B cell (primary cell): Measurements from ENCODE around the gene SIRT3. TPM values are rescaled to one million over a fixed set of nuclear protein-coding genes. Genes with fewer than 3 reads are reported as not detected.

Source experiments
- ATAC-seq: fragments of 200-7000 bp; cut with Tn5 transposase; one replicate; pipeline ENCODE4 v1.10.0; 2021; ENCODE audit warnings: low read depth, mild to moderate bottlenecking, moderate number of reproducible peaks, moderate library complexity
- CTCF ChIA-PET: fragments of 350-600 bp; sonication (Branson Sonifier 250); formaldehyde crosslinking; loops from one replicate; lab custom pipeline; 2021; ENCODE audit warnings: antibody characterized with exemption, inconsistent platforms; lab: Charles Lee
- POLR2A ChIA-PET: fragments of 350-600 bp; sonication (Branson Sonifier 250); formaldehyde crosslinking; loops from one replicate; lab custom pipeline; 2021; ENCODE audit warnings: antibody characterized with exemption; lab: Charles Lee
- DNase-seq: peaks from one replicate; pipeline ENCODE4 v3.0.0; 2013
- H2AFZ ChIP-seq: 2 replicates; pipeline ENCODE4 v1.6.1; 2012; ENCODE audit warnings: mild to moderate bottlenecking, low read depth, low read length; ENCODE audit not compliant: insufficient read depth, poor library complexity, severe bottlenecking
- H3K27ac ChIP-seq, 2 donors: 1 replicate in 1 of 2; 2 replicates in 1 of 2; pipeline ENCODE4 v1.5.1; 2012 to 2013; ENCODE audit warnings: low read length in 2 of 2, mild to moderate bottlenecking in 2 of 2, moderate library complexity in 1 of 2
- H3K27me3 ChIP-seq, 4 experiments: fragments of 200-600 bp in 1 of 4; sonication (generic) in 1 of 4; replicated peaks in 1 of 4; 1 replicate in 2 of 4; 2 replicates in 2 of 4; pipeline versions ENCODE4 v1.6.1 to v1.7.0; 2013 to 2016; ENCODE audit warnings: low read length in 3 of 4, mild to moderate bottlenecking in 2 of 4, mixed read lengths in 1 of 4, moderate library complexity in 1 of 4; ENCODE audit not compliant: insufficient read depth in 4 of 4, control insufficient read depth in 3 of 4; ENCODE audit errors: control extremely low read depth in 1 of 4
- H3K36me3 ChIP-seq, 2 experiments: replicated peaks in 1 of 2; 1 replicate in 1 of 2; 2 replicates in 1 of 2; pipeline versions ENCODE4 v1.6.1 to v1.7.1; 2013; ENCODE audit warnings: low read length in 1 of 2; ENCODE audit not compliant: insufficient read depth in 2 of 2, control insufficient read depth in 1 of 2; ENCODE audit errors: control extremely low read depth in 1 of 2, extremely low read depth in 1 of 2
- H3K4me1 ChIP-seq, 2 donors: fragments of 200-600 bp in 1 of 2; sonication (generic) in 1 of 2; 1 replicate in 1 of 2; 2 replicates in 1 of 2; pipeline versions ENCODE4 v1.5.1 to v1.6.1; 2013 to 2017; ENCODE audit warnings: low read length in 2 of 2; ENCODE audit not compliant: control insufficient read depth in 2 of 2, insufficient read depth in 2 of 2
- H3K4me2 ChIP-seq: replicated peaks from 2 replicates; pipeline ENCODE3; 2012; ENCODE audit warnings: mild to moderate bottlenecking, low read depth, low read length; ENCODE audit not compliant: poor library complexity, severe bottlenecking
- H3K4me3 ChIP-seq, 5 experiments: fragments of 200-600 bp in 1 of 5; sonication (generic) in 1 of 5; 1 replicate in 3 of 5; 2 replicates in 2 of 5; pipeline versions ENCODE4 v1.5.1 to v1.7.0; 2011 to 2016; ENCODE audit warnings: low read length in 4 of 5, mild to moderate bottlenecking in 4 of 5, low read depth in 2 of 5, control low read depth in 1 of 5, moderate library complexity in 1 of 5; ENCODE audit not compliant: insufficient read depth in 1 of 5; ENCODE audit errors: control extremely low read depth in 1 of 5, extremely low read depth in 1 of 5
- H3K79me2 ChIP-seq: fragments of 200-600 bp; sonication (generic); one replicate; pipeline ENCODE4 v1.6.0; 2016; ENCODE audit warnings: low read length; ENCODE audit not compliant: control insufficient read depth, insufficient read depth
- H3K9ac ChIP-seq: fragments of 200-600 bp; sonication (generic); 2 replicates; pipeline ENCODE4 v1.6.1; 2017; ENCODE audit warnings: mild to moderate bottlenecking, low read length, moderate library complexity
- H3K9me3 ChIP-seq, 3 donors: one replicate each; pipeline versions ENCODE4 v1.6.1 to v1.7.1; 2013; ENCODE audit warnings: low read length in 2 of 3; ENCODE audit not compliant: control insufficient read depth in 2 of 3, insufficient read depth in 1 of 3; ENCODE audit errors: control extremely low read depth in 1 of 3
- H4K20me1 ChIP-seq: 2 replicates; pipeline ENCODE4 v1.6.0; 2012; ENCODE audit warnings: mild to moderate bottlenecking, low read length; ENCODE audit not compliant: insufficient read depth, control insufficient read depth, poor library complexity, severe bottlenecking
- H3K27ac Mint-ChIP-seq: one replicate; pipeline ENCODE4 v1.8.0; 2021; ENCODE audit warnings: mixed read lengths
- H3K27me3 Mint-ChIP-seq: one replicate; pipeline ENCODE4 v1.8.0; 2021; ENCODE audit warnings: mixed read lengths
- H3K4me1 Mint-ChIP-seq: one replicate; pipeline ENCODE4 v1.8.0; 2021; ENCODE audit warnings: mixed read lengths
- H3K4me3 Mint-ChIP-seq: one replicate; pipeline ENCODE4 v1.8.0; 2021; ENCODE audit warnings: mixed read lengths
- H3K9me3 Mint-ChIP-seq: one replicate; pipeline ENCODE4 v1.8.0; 2022; ENCODE audit warnings: mixed read lengths; ENCODE audit not compliant: insufficient read depth
- CTCF ChIP-seq: fragments of 200-600 bp; IDR thresholded peaks from one replicate; pipeline ENCODE4 v1.8.0; 2022; ENCODE audit warnings: antibody characterized with exemption, mild to moderate bottlenecking
- EZH2 ChIP-seq: IDR thresholded peaks from 2 replicates; pipeline ENCODE4 v1.6.1; 2012; ENCODE audit warnings: borderline replicate concordance, low read depth, mild to moderate bottlenecking, moderate library complexity, low read length; ENCODE audit not compliant: insufficient read depth, poor library complexity, severe bottlenecking
- WGBS: methylation state at CpG from one replicate; pipeline ENCODE4 v1.1.5; 2013; ENCODE audit warnings: missing lambda C conversion rate; ENCODE audit not compliant: insufficient coverage; 5-methylcytosine and 5-hydroxymethylcytosine counted together
- intact Hi-C: fragments of 100-400 bp; cut with micrococcal nuclease; formaldehyde crosslinking; loops from one replicate; pipeline ENCODE4 v1.10.0; 2022
- polyA plus RNA-seq: library from polyadenylated mRNA; depleted of rRNA; stranded (reverse); fragments of >200 nt; gene quantifications from 2 replicates; pipeline ENCODE4 v1.2.3, GENCODE V29; 2012
- total RNA-seq, 2 donors: library from RNA; stranded (reverse); fragments of 120-200 nt in 1 of 2; gene quantifications; 1 replicate in 1 of 2; 2 replicates in 1 of 2; pipeline versions ENCODE4 v1.2.3 to v1.2.4, GENCODE V29; 2013 to 2022

SIRT3 gene
- total and polyA plus RNA-seq, 2 donors (not counting 1 experiment from before 2014, with no cell fraction given): 22.9 to 27.9 TPM

- no peak for DNase-seq
- POLR2A ChIA-PET: no interaction called here
- peaks cover 24% of the 10 kb centered on the region for H3K4me1 Mint-ChIP-seq
Measured at GRCh38 chr11:199782-200181, 36.4 kb downstream of the SIRT3 start.

GRCh38 chr11:199004-199581, 37.0 kb downstream of the SIRT3 start:
- H3K4me2 ChIP-seq: no peak overlapping the region
- TF ChIP-seq EZH2 (no peak), CTCF (no peak)
- intact Hi-C loops: no loop called here
- Mint-ChIP-seq H3K27ac (no peak overlapping the region), H3K27me3 (no peaks in the 10 kb centered on the region), H3K9me3 (no peaks in the 10 kb centered on the region), H3K4me3 (no peak overlapping the region), H3K4me1 (peaks cover 20% of the 10 kb centered on the region)
- H2AFZ ChIP-seq: no peak overlapping the region
- ChIA-PET CTCF (no interaction called here), POLR2A (no interaction called here)
- no peaks in the 10 kb centered on the region for H3K27me3 ChIP-seq
- WGBS: 77% methylated on average over 8 of the region's 13 CpGs
- no peak overlapping the region for H3K27ac ChIP-seq
- H3K36me3 ChIP-seq: peaks cover 0 to 14% of the 10 kb centered on the region in 2 experiments
- H3K4me1 ChIP-seq: peaks cover 0 to 3% of the 10 kb centered on the region in 2 donors
- DNase-seq (no peak), ATAC-seq (no peak)
- H3K9me3 ChIP-seq: no peaks in the 10 kb centered on the region
- no peak overlapping the region for H3K4me3 ChIP-seq
- H3K79me2 ChIP-seq: peaks cover 16% of the 10 kb centered on the region
- H3K9ac ChIP-seq: no peak overlapping the region
- peaks cover 26% of the 10 kb centered on the region for H4K20me1 ChIP-seq

More at GRCh38 chr11:199782-200181, 36.4 kb downstream of the SIRT3 start:
- no peak for ATAC-seq
- Histone ChIP-seq H3K4me2 (no peak overlapping the region), H3K9me3 (no peaks in the 10 kb centered on the region), H3K9ac (no peak overlapping the region), H3K4me3 (no peak overlapping the region), H3K36me3 (peaks cover 0 to 21% of the 10 kb centered on the region in 2 experiments), H3K27ac (no peak overlapping the region), H3K4me1 (peaks cover 0 to 3% of the 10 kb centered on the region in 2 donors), H3K79me2 (peaks cover 23% of the 10 kb centered on the region), H3K27me3 (no peaks in the 10 kb centered on the region), H4K20me1 (peaks cover 33% of the 10 kb centered on the region), H2AFZ (no peak overlapping the region)
- Mint-ChIP-seq H3K9me3 (no peaks in the 10 kb centered on the region), H3K4me3 (no peak overlapping the region), H3K27me3 (no peaks in the 10 kb centered on the region), H3K27ac (no peak overlapping the region)
- intact Hi-C loops: no loop called here
- TF ChIP-seq EZH2 (no peak), CTCF (no peak)
- WGBS: 92% methylated on average over 2 of the region's 8 CpGs
- CTCF ChIA-PET: no interaction called here
